Nephron progenitor cell (in vitro differentiated cells): ENCODE results near the gene ADAM22.

Experiments used
- DNase-seq: peaks from one replicate; pipeline ENCODE4 v3.0.0; 2021
- H3K27ac Mint-ChIP-seq: 2 replicates; pipeline ENCODE4 v1.8.0; 2021; ENCODE audit warnings: mild to moderate bottlenecking, moderate library complexity, mixed read lengths
- H3K27me3 Mint-ChIP-seq: 2 replicates; pipeline ENCODE4 v1.8.0; 2021; ENCODE audit warnings: mild to moderate bottlenecking, low read depth, mixed read lengths; ENCODE audit not compliant: poor library complexity
- H3K36me3 Mint-ChIP-seq: 2 replicates; pipeline ENCODE4 v1.8.0; 2021; ENCODE audit warnings: low read depth, mixed read lengths
- H3K4me1 Mint-ChIP-seq: 2 replicates; pipeline ENCODE4 v1.8.0; 2021; ENCODE audit warnings: mixed read lengths
- H3K4me3 Mint-ChIP-seq: 2 replicates; pipeline ENCODE4 v1.8.0; 2021; ENCODE audit warnings: mild to moderate bottlenecking, moderate library complexity, mixed read lengths
- H3K9me3 Mint-ChIP-seq: 2 replicates; pipeline ENCODE4 v1.8.0; 2021; ENCODE audit warnings: mild to moderate bottlenecking, moderate library complexity, mixed read lengths
- CTCF ChIP-seq: fragments of 200-600 bp; sonication (generic); IDR thresholded peaks from 2 replicates; pipeline ENCODE4 v1.5.0; 2021; ENCODE audit warnings: antibody characterized with exemption

The ADAM22 gene

GRCh38 chr7:88015309-88015708 is 81.3 kb downstream of the ADAM22 start:
- Mint-ChIP-seq H3K9me3 (no peaks in the 10 kb centered on the region), H3K36me3 (no peaks in the 10 kb centered on the region), H3K27me3 (no peaks in the 10 kb centered on the region), H3K4me1 (no peaks in the 10 kb centered on the region), H3K27ac (no peak overlapping the region), H3K4me3 (no peak overlapping the region)
- no peak for TF ChIP-seq CTCF
- no peak for DNase-seq

- no peaks in the 10 kb centered on the region for H3K9me3 Mint-ChIP-seq
- no peak overlapping the region for H3K4me3 Mint-ChIP-seq
- no peaks in the 10 kb centered on the region for H3K4me1 Mint-ChIP-seq
- DNase-seq, result no peak
- no peak for TF ChIP-seq CTCF
- no peaks in the 10 kb centered on the region for H3K36me3 Mint-ChIP-seq
- no peak overlapping the region for H3K27ac Mint-ChIP-seq
- H3K27me3 Mint-ChIP-seq, result no peaks in the 10 kb centered on the region
These were observed 84.5 kb downstream of the ADAM22 start for GRCh38 chr7:88018501-88018900.

GRCh38 chr7:88020953-88021665 is 87.1 kb downstream of the ADAM22 start:
- Mint-ChIP-seq H3K4me3 (no peak overlapping the region), H3K27me3 (no peaks in the 10 kb centered on the region), H3K9me3 (peaks cover 16% of the 10 kb centered on the region), H3K27ac (no peak overlapping the region), H3K36me3 (no peaks in the 10 kb centered on the region), H3K4me1 (no peaks in the 10 kb centered on the region)
- TF ChIP-seq CTCF, result no peak
- DNase-seq, result no peak

GRCh38 chr7:88027724-88028123 is 93.7 kb downstream of the ADAM22 start:
- no peak overlapping the region for H3K4me3 Mint-ChIP-seq
- peaks cover 56% of the 10 kb centered on the region for H3K9me3 Mint-ChIP-seq
- no peak for TF ChIP-seq CTCF
- H3K4me1 Mint-ChIP-seq, result no peaks in the 10 kb centered on the region
- no peak overlapping the region for H3K27ac Mint-ChIP-seq
- H3K36me3 Mint-ChIP-seq, result peaks cover 17% of the 10 kb centered on the region
- H3K27me3 Mint-ChIP-seq, result no peaks in the 10 kb centered on the region
- no peak for DNase-seq

GRCh38 chr7:88034083-88034695 is 100.1 kb downstream of the ADAM22 start:
- Mint-ChIP-seq H3K9me3 (peaks cover 38% of the 10 kb centered on the region), H3K27ac (no peak overlapping the region), H3K4me3 (no peak overlapping the region), H3K4me1 (no peaks in the 10 kb centered on the region), H3K36me3 (peaks cover 21% of the 10 kb centered on the region), H3K27me3 (peaks cover 4% of the 10 kb centered on the region)
- no peak for TF ChIP-seq CTCF
- no peak for DNase-seq

GRCh38 chr7:88037050-88037449 is 103.0 kb downstream of the ADAM22 start:
- Mint-ChIP-seq H3K36me3 (peaks cover 9% of the 10 kb centered on the region), H3K4me3 (no peak overlapping the region), H3K27ac (no peak overlapping the region), H3K27me3 (peaks cover 4% of the 10 kb centered on the region), H3K9me3 (peaks cover 11% of the 10 kb centered on the region), H3K4me1 (no peaks in the 10 kb centered on the region)
- no peak for DNase-seq
- no peak for TF ChIP-seq CTCF
